Activated T-helper 2 cell treated with anti-CD3 and anti-CD28 coated beads, Interferon-gamma antibody, Interleukin-2, Interleukin-4, amounts not matched to agents 10 μg/mL and 5 μg/mL and 100 μg/mL, durations not matched to agents 14 hours and 24 hours and 36 hours (primary cell): ENCODE data around the gene CD47. TPM values are rescaled to one million over a fixed set of nuclear protein-coding genes. Genes with fewer than 3 reads are reported as not detected.

Experiments
- DNase-seq: peaks from one replicate; pipeline ENCODE4 v3.0.0; 2021; ENCODE audit warnings: low spot score
- H3K27ac Mint-ChIP-seq: one replicate; pipeline ENCODE4 v1.8.0; 2021; ENCODE audit warnings: mixed read lengths
- H3K27me3 Mint-ChIP-seq: one replicate; pipeline ENCODE4 v1.8.0; 2021; ENCODE audit warnings: low read depth, mixed read lengths
- H3K36me3 Mint-ChIP-seq: one replicate; pipeline ENCODE4 v1.8.0; 2021; ENCODE audit warnings: low read depth, mixed read lengths
- H3K4me1 Mint-ChIP-seq: one replicate; pipeline ENCODE4 v1.8.0; 2021; ENCODE audit warnings: low read depth, mixed read lengths
- H3K4me3 Mint-ChIP-seq: one replicate; pipeline ENCODE4 v1.8.0; 2021; ENCODE audit warnings: low read depth, mild to moderate bottlenecking, moderate library complexity, mixed read lengths
- H3K9me3 Mint-ChIP-seq: one replicate; pipeline ENCODE4 v1.8.0; 2021; ENCODE audit warnings: mixed read lengths
- intact Hi-C: fragments of 100-400 bp; cut with micrococcal nuclease; formaldehyde crosslinking; loops from one replicate; pipeline ENCODE4 v1.15.1; 2023
- total RNA-seq: library from RNA; stranded (reverse); gene quantifications from 2 replicates; pipeline ENCODE4 v1.2.3, GENCODE V29; 2022

Gene CD47
- total RNA-seq, 1 donor from 2014 or later = 146 TPM

DNA sequence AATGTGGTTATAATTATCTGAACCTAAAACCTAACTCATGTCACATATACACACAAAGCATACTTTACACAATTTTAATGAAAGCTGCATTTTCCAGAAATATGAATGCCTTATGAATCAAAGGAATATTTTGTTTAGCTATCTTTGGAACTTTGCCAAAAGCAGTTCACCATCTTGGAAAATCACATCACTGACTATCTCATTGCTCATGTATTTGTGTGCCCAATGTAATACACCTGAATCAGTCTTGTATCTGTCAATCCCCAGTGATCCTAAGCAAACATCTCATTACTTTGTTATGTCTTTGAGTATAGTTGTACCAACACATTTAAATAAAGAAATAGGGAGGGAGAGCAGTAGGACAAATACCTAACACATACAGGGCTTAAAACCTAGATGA, 15.6 kb upstream of the CD47 start:
- DNase-seq = no peak
- no peak overlapping the region for H3K4me3 Mint-ChIP-seq
- H3K27me3 Mint-ChIP-seq = peaks cover 4% of the 10 kb centered on the region
- intact Hi-C loops = no loop called here
- peaks cover 10% of the 10 kb centered on the region for H3K4me1 Mint-ChIP-seq
- H3K36me3 Mint-ChIP-seq = no peaks in the 10 kb centered on the region
- no peak overlapping the region for H3K27ac Mint-ChIP-seq
- no peaks in the 10 kb centered on the region for H3K9me3 Mint-ChIP-seq

DNA sequence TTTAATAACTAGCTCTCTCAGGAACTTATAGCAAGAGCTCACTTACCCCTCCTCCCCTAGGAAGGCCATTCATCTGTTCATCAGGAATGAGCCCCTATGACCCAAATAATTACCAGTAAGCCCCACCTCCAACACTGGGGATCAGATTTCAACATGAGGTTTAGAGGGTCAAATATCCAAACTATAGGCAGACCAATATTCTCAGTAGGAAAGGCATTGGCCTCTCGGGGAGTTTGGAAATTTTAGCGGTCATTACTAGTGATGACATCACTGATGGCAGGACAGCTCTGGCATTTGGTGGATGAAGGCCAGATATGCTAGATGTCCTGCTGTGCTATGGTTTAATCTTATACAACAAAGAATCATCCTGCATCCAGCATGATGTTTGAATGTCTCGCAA, 15.2 kb upstream of the CD47 start:
- intact Hi-C loops = no loop called here
- H3K27me3 Mint-ChIP-seq = peaks cover 4% of the 10 kb centered on the region
- H3K9me3 Mint-ChIP-seq = no peaks in the 10 kb centered on the region
- peaks cover 14% of the 10 kb centered on the region for H3K4me1 Mint-ChIP-seq
- H3K4me3 Mint-ChIP-seq = no peak overlapping the region
- no peak overlapping the region for H3K27ac Mint-ChIP-seq
- no peak for DNase-seq
- no peaks in the 10 kb centered on the region for H3K36me3 Mint-ChIP-seq

GRCh38 chr3:108103886-108104797, 13.3 kb upstream of the CD47 start:
- Mint-ChIP-seq H3K4me1 (peaks cover 31% of the 10 kb centered on the region), H3K9me3 (no peaks in the 10 kb centered on the region), H3K27ac (no peak overlapping the region), H3K36me3 (no peaks in the 10 kb centered on the region), H3K27me3 (peaks cover 2% of the 10 kb centered on the region), H3K4me3 (no peak overlapping the region)
- no peak for DNase-seq
- intact Hi-C loops = no loop called here

DNA sequence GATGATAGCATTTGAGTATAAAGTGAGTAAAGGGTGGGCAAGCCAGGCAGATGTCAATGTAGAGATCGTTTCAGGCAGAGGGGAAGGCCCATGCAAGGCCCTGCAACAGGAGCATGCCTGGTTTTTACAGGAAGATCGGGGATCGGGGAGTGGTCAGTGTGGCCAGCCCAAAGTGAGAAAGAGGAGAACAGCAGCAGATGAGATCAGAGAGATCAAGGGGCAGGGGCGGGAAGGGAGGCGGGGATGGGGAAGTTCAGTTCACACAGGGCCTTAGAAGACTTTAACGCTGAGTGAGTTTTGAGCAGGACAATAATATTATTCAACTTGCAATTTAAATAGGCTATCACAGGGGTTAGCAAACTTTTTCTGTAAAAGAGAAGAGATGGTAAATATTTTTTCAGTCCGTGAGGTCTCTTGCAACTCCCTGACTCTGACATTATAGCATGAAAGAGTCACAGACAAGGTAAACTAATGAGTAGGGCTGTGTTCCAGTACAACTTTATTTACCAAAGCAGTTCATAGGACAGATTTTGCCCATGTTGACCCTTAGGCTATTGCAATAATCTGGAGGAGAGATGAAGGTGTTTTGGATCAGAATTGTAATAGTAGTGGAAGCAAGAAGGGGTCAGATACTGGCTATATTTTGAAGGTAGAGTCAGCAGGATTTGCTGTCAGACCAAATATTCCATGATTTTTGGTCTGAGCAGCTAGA, 12.4 kb upstream of the CD47 start:
- H3K9me3 Mint-ChIP-seq = no peaks in the 10 kb centered on the region
- no peaks in the 10 kb centered on the region for H3K36me3 Mint-ChIP-seq
- H3K27ac Mint-ChIP-seq = no peak overlapping the region
- no peak for DNase-seq
- H3K4me3 Mint-ChIP-seq = no peak overlapping the region
- H3K4me1 Mint-ChIP-seq = peaks cover 36% of the 10 kb centered on the region
- peaks cover 2% of the 10 kb centered on the region for H3K27me3 Mint-ChIP-seq
- intact Hi-C loops = no loop called here

DNA sequence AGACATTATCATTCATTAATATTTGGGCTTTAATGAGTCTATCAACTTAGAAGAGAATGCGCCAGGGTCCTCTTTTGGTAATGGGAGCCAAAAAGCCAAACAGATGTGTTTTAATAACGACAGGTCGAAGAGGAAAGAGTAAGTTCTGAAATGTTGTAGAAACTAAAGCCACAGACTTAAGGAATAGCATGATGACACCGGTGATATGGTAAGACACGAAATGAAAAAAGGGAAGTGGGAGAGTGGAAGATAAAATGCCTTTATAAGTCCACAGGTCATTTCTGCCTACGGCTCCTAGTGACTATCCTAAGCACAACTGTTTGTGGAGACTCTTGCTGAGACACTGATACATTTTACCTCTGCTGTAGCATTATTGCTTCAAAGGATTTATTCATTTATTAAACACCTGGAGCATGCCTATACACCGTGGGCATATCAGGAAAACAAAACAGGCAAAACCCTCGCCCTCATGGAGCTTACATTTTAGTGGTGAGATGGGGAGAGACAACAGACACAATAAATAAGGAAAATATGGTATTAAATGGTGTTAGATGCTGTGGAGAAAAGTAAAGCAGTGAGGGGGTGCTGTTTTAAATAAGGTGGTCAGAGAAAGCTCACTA, 11.7 kb upstream of the CD47 start:
- Mint-ChIP-seq H3K27me3 (peaks cover 2% of the 10 kb centered on the region), H3K4me3 (no peak overlapping the region), H3K27ac (no peak overlapping the region), H3K9me3 (no peaks in the 10 kb centered on the region), H3K36me3 (no peaks in the 10 kb centered on the region), H3K4me1 (peaks cover 36% of the 10 kb centered on the region)
- intact Hi-C loops = no loop called here
- DNase-seq = no peak

DNA sequence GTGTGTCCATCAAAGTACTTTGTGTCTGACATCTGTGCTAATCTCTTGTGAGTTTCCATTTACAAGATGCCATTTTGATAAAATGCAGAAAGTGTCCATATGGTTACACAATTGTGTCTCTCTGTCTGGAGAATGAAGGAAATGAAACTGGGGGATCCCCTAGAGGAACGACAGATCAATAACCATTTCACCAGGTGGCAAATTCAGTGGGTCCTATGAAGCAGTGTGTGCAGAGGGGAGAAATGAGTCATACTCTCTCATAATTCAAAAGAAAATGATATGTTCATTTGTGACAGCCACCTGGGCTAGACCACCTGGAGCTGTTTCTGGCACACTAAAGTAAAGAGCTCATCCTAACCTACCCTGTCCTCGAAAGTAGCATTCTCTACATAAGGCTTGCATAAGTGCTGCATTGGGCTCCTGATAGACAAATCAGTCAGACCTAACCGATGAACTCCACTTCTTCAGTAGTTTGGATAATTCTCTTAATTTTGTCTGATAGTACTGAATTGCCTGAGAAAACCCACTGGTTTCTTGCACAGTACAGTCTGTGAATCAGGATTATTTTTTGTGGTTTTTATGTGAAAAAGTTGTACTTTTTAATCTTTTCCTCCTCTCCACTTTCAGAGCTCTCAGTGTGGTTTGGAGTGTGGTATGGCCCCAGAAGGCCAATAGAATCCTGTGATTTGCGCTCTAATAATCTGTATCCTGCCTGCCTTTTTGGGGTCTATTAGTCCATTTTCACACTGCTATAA, 10.3 kb upstream of the CD47 start:
- Mint-ChIP-seq H3K4me1 (peaks cover 45% of the 10 kb centered on the region), H3K9me3 (no peaks in the 10 kb centered on the region), H3K36me3 (no peaks in the 10 kb centered on the region), H3K27me3 (peaks cover 2% of the 10 kb centered on the region), H3K4me3 (peak overlapping the region; percentile 34), H3K27ac (peak overlapping the region; percentile 69)
- intact Hi-C loops = loop anchor here (1.0 kb wide), 3 partner anchors 11 to 23 kb away; no protein-coding TSS in a partner anchor
- no peak for DNase-seq

- intact Hi-C loops = loop anchor here (1.0 kb wide), 1 partner anchor 10 kb away; no protein-coding TSS in a partner anchor
- H3K9me3 Mint-ChIP-seq = no peaks in the 10 kb centered on the region
- peaks cover 47% of the 10 kb centered on the region for H3K4me1 Mint-ChIP-seq
- H3K27me3 Mint-ChIP-seq = peaks cover 3% of the 10 kb centered on the region
- H3K36me3 Mint-ChIP-seq = peaks cover 2% of the 10 kb centered on the region
- H3K4me3 Mint-ChIP-seq = no peak overlapping the region
- peak; percentile 42 for DNase-seq
- H3K27ac Mint-ChIP-seq = peak overlapping the region; percentile 54
Observed at GRCh38 chr3:108099679-108100428, 9.0 kb upstream of the CD47 start.

- Mint-ChIP-seq H3K36me3 (peaks cover 5% of the 10 kb centered on the region), H3K9me3 (no peaks in the 10 kb centered on the region), H3K4me1 (peaks cover 50% of the 10 kb centered on the region), H3K4me3 (no peak overlapping the region), H3K27me3 (peaks cover 4% of the 10 kb centered on the region), H3K27ac (no peak overlapping the region)
- intact Hi-C loops = no loop called here
- DNase-seq = no peak
Observed at GRCh38 chr3:108099244-108099643, 8.4 kb upstream of the CD47 start.

DNA sequence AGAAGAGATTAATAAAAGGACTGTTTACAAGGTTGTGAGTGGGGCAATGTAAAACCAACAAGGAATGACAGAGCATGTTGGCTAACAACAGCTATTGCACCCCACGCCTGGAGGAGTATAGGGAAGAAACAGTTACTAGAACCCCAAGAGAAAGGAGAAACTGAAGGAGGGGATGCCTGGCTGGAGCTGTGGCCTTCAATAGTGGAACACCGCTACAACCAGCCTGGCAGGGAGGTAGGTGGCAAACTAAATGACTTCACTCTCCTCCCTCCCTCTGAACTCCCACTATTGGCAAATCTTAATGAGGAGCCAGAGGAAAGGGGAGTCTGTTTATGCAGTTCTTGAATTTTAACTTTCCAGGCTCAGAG, 7.2 kb upstream of the CD47 start:
- Mint-ChIP-seq H3K4me1 (peaks cover 59% of the 10 kb centered on the region), H3K27me3 (peaks cover 2% of the 10 kb centered on the region), H3K9me3 (no peaks in the 10 kb centered on the region), H3K4me3 (no peak overlapping the region), H3K27ac (no peak overlapping the region), H3K36me3 (peaks cover 5% of the 10 kb centered on the region)
- DNase-seq = no peak
- intact Hi-C loops = no loop called here

DNA sequence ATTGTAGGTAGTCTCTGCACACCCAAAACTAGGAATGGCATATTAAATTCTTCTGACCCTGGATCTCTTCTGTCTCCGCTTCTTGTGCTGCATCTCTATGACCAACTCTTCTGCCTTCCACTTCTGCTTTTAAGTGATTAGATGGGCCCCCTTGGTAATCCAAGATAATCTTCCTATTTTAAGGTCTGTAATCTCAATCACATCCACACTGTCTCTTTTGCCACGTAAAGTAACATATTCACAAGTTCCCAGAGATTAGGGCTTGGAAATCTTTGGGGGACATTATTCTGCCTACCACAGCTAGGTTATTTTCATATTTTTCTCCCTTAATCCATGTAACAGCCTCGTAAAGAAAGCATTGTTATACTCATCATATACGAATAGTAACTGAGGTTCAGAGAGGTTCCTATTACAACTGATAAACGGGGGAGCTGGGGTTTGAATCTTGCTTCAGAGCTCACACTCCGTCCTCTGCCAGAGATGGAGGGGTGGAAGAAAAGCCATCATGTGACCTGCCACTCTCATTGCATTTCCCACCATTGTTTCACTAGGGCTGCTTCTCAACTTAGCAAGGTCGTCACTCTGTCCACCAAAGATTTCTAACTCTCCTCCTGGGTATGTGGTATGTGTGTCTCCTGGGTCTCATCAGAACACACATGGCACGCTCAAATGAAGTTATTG, 6.6 kb upstream of the CD47 start:
- H3K4me1 Mint-ChIP-seq = peaks cover 65% of the 10 kb centered on the region
- no peak overlapping the region for H3K27ac Mint-ChIP-seq
- DNase-seq = no peak
- H3K27me3 Mint-ChIP-seq = peaks cover 2% of the 10 kb centered on the region
- H3K4me3 Mint-ChIP-seq = no peak overlapping the region
- H3K9me3 Mint-ChIP-seq = no peaks in the 10 kb centered on the region
- peaks cover 9% of the 10 kb centered on the region for H3K36me3 Mint-ChIP-seq
- intact Hi-C loops = no loop called here

- H3K36me3 Mint-ChIP-seq = peaks cover 16% of the 10 kb centered on the region
- H3K4me1 Mint-ChIP-seq = peaks cover 67% of the 10 kb centered on the region
- DNase-seq = no peak
- no peak overlapping the region for H3K27ac Mint-ChIP-seq
- no peak overlapping the region for H3K4me3 Mint-ChIP-seq
- no peaks in the 10 kb centered on the region for H3K9me3 Mint-ChIP-seq
- intact Hi-C loops = no loop called here
- peaks cover 2% of the 10 kb centered on the region for H3K27me3 Mint-ChIP-seq
Observed at GRCh38 chr3:108096532-108097321, 5.9 kb upstream of the CD47 start.
